Smooth muscle cell (in vitro differentiated cells): ENCODE measurements around the gene PPP2R2C. TPM values are rescaled to one million over a fixed set of nuclear protein-coding genes. Genes with fewer than 3 reads are reported as not detected.

Experiments used
- DNase-seq: peaks from one replicate; lab custom pipeline; 2025; ENCODE audit not compliant: unreplicated experiment; lab: John Stamatoyannopoulos, UW
- H2AFZ ChIP-seq: fragments of 200-600 bp; sonication (generic); 2 replicates; pipeline ENCODE4 v1.6.0; 2016; ENCODE audit warnings: antibody characterized with exemption, low read depth, mild to moderate bottlenecking
- H3F3A ChIP-seq: fragments of 200-600 bp; sonication (generic); 2 replicates; pipeline ENCODE4 v1.6.0; 2017; ENCODE audit warnings: antibody characterized with exemption, low read depth
- H3K27ac ChIP-seq: fragments of 200-600 bp; sonication (generic); 2 replicates; pipeline ENCODE4 v1.5.1; 2016; ENCODE audit warnings: low read depth, mild to moderate bottlenecking
- H3K27me3 ChIP-seq: fragments of 200-600 bp; sonication (generic); 2 replicates; pipeline ENCODE4 v1.6.1; 2016; ENCODE audit warnings: low read depth, mild to moderate bottlenecking
- H3K36me3 ChIP-seq: fragments of 200-600 bp; sonication (generic); 2 replicates; pipeline ENCODE4 v1.5.1; 2016; ENCODE audit warnings: low read depth
- H3K4me1 ChIP-seq: fragments of 200-600 bp; sonication (generic); 2 replicates; pipeline ENCODE4 v1.5.1; 2016; ENCODE audit warnings: low read depth
- H3K4me2 ChIP-seq: fragments of 200-600 bp; sonication (generic); 2 replicates; pipeline ENCODE4 v1.6.0; 2016; ENCODE audit warnings: mild to moderate bottlenecking
- H3K4me3 ChIP-seq: fragments of 200-600 bp; sonication (generic); 2 replicates; pipeline ENCODE4 v1.5.1; 2016; ENCODE audit warnings: mild to moderate bottlenecking
- H3K79me2 ChIP-seq: fragments of 200-600 bp; sonication (generic); 2 replicates; pipeline ENCODE4 v1.6.0; 2016; ENCODE audit warnings: low read depth, mild to moderate bottlenecking
- H3K9ac ChIP-seq: fragments of 200-600 bp; sonication (generic); 2 replicates; pipeline ENCODE4 v1.6.0; 2016; ENCODE audit warnings: low read depth
- H3K9me3 ChIP-seq: fragments of 200-600 bp; sonication (generic); replicated peaks from 2 replicates; pipeline ENCODE4 v1.5.1; 2016; ENCODE audit warnings: low read depth
- H4K20me1 ChIP-seq: fragments of 200-600 bp; sonication (generic); 2 replicates; pipeline ENCODE4 v1.6.0; 2016; ENCODE audit warnings: low read depth
- WGBS: methylation state at CpG from one replicate; pipeline ENCODE4 v1.1.7; 2016; ENCODE audit warnings: low lambda C conversion rate; 5-methylcytosine and 5-hydroxymethylcytosine counted together
- polyA plus RNA-seq: library from polyadenylated mRNA; unstranded; fragments of >200 nt; fragmentation: Nextera tagmentation; extraction: Ambion mirVana; gene quantifications from 2 replicates; pipeline ENCODE4 v1.2.1, GENCODE V29; 2016
- total RNA-seq: library from RNA; depleted of rRNA; stranded (reverse); fragments of >200 nt; gene quantifications from 2 replicates; pipeline ENCODE4 v1.2.3, GENCODE V29; 2014
- TF ChIP-seq, protein P1 (sequence below): fragments of 200-600 bp; sonication (generic); IDR thresholded peaks from 2 replicates; pipeline ENCODE4 v1.5.1; 2017; ENCODE audit warnings: borderline replicate concordance, mild to moderate bottlenecking, antibody characterized with exemption; ENCODE audit not compliant: insufficient read depth, poor library complexity, severe bottlenecking

PPP2R2C gene
- total and polyA plus RNA-seq, 2 experiments from 2014 or later, result 0.54 to 1.8 TPM

DNA sequence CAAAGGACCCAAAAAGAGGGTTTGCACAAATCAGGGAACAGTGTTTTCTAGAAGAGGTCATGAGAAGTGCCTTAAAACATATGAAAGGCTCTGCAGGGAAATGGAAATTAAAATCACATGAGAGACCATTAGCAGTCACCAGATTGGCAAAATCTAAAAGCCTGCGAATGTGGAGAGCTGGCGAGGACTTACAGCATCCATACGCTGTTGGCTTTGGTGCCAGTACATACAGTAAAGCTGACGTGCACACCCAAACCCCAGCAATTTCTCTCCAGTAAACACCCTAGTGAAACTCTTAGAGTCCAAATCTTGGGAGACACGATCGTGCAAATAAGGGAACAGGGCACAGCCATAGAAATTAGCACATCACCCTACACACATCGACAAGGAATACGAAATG lies 25.4 kb upstream of the PPP2R2C start:
- Histone ChIP-seq H3K27me3 (peaks cover 5% of the 10 kb centered on the region), H2AFZ (no peak overlapping the region), H3K36me3 (no peaks in the 10 kb centered on the region), H3K4me3 (no peak overlapping the region), H3K9ac (no peak overlapping the region), H3K4me1 (no peaks in the 10 kb centered on the region), H3K79me2 (no peaks in the 10 kb centered on the region), H3K27ac (no peak overlapping the region), H3K4me2 (no peak overlapping the region), H4K20me1 (no peaks in the 10 kb centered on the region), H3F3A (no peaks in the 10 kb centered on the region), H3K9me3 (no peaks in the 10 kb centered on the region)
- TF ChIP-seq, protein P1, sequence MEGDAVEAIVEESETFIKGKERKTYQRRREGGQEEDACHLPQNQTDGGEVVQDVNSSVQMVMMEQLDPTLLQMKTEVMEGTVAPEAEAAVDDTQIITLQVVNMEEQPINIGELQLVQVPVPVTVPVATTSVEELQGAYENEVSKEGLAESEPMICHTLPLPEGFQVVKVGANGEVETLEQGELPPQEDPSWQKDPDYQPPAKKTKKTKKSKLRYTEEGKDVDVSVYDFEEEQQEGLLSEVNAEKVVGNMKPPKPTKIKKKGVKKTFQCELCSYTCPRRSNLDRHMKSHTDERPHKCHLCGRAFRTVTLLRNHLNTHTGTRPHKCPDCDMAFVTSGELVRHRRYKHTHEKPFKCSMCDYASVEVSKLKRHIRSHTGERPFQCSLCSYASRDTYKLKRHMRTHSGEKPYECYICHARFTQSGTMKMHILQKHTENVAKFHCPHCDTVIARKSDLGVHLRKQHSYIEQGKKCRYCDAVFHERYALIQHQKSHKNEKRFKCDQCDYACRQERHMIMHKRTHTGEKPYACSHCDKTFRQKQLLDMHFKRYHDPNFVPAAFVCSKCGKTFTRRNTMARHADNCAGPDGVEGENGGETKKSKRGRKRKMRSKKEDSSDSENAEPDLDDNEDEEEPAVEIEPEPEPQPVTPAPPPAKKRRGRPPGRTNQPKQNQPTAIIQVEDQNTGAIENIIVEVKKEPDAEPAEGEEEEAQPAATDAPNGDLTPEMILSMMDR, result no peak
- no peak for DNase-seq
- WGBS, result 93% methylated on average over 8 of the region's 8 CpGs

DNA sequence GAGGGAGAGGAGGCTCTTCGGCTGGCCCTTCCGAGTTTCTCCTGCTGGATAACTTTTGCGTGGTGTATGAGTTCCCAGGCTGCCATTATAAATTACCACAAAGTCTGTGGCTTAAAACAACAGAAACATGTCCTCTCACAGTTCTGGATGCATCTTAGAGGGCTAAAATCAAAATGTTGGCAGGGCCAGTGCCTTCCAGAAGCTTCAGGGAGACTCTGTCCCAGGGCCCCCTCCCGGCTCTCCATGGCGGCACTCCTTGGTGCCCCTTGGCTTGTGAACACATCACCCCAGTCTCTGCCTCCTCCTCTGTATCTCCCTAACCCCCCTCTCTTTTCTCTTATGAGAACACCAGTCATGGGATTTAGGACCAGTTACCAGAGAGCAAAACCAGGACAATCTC lies 23.3 kb upstream of the PPP2R2C start:
- Histone ChIP-seq H3K27me3 (peaks cover 5% of the 10 kb centered on the region), H4K20me1 (no peaks in the 10 kb centered on the region), H3K9ac (no peak overlapping the region), H3K9me3 (no peaks in the 10 kb centered on the region), H3K27ac (no peak overlapping the region), H2AFZ (no peak overlapping the region), H3K4me3 (no peak overlapping the region), H3K36me3 (no peaks in the 10 kb centered on the region), H3F3A (no peaks in the 10 kb centered on the region), H3K4me1 (no peaks in the 10 kb centered on the region), H3K79me2 (no peaks in the 10 kb centered on the region), H3K4me2 (no peak overlapping the region)
- TF ChIP-seq, protein P1, result no peak
- 94% methylated on average over 5 of the region's 5 CpGs for WGBS
- DNase-seq, result no peak

GRCh38 chr4:6495296-6495590 lies 22.8 kb upstream of the PPP2R2C start:
- Histone ChIP-seq H3K4me3 (no peak overlapping the region), H3K27me3 (peaks cover 5% of the 10 kb centered on the region), H3K79me2 (no peaks in the 10 kb centered on the region), H3K36me3 (no peaks in the 10 kb centered on the region), H3K4me1 (no peaks in the 10 kb centered on the region), H3K4me2 (no peak overlapping the region), H3K9ac (no peak overlapping the region), H2AFZ (no peak overlapping the region), H4K20me1 (no peaks in the 10 kb centered on the region), H3F3A (no peaks in the 10 kb centered on the region), H3K27ac (no peak overlapping the region), H3K9me3 (no peaks in the 10 kb centered on the region)
- DNase-seq, result no peak
- TF ChIP-seq, protein P1, result no peak
- WGBS, result 93% methylated on average over 7 of the region's 7 CpGs

- no peak overlapping the region for H3K9ac ChIP-seq
- H3K27me3 ChIP-seq, result peaks cover 5% of the 10 kb centered on the region
- H3K79me2 ChIP-seq, result no peaks in the 10 kb centered on the region
- no peaks in the 10 kb centered on the region for H4K20me1 ChIP-seq
- H3K4me1 ChIP-seq, result no peaks in the 10 kb centered on the region
- DNase-seq, result no peak
- H2AFZ ChIP-seq, result no peak overlapping the region
- no peak overlapping the region for H3K27ac ChIP-seq
- H3K4me3 ChIP-seq, result no peak overlapping the region
- no peaks in the 10 kb centered on the region for H3F3A ChIP-seq
- TF ChIP-seq, protein P1, result no peak
- WGBS, result 81% methylated on average over 18 of the region's 18 CpGs
- no peaks in the 10 kb centered on the region for H3K9me3 ChIP-seq
- H3K36me3 ChIP-seq, result no peaks in the 10 kb centered on the region
- no peak overlapping the region for H3K4me2 ChIP-seq
Observed at GRCh38 chr4:6494431-6495295, 22.2 kb upstream of the PPP2R2C start.
